Body of pancreas (tissue), 4 donors: ENCODE results near the gene SETSIP. TPM values are rescaled to one million over a fixed set of nuclear protein-coding genes. Genes with fewer than 3 reads are reported as not detected.
"Not testable (repeated sequence)": the region's sequence is repeated elsewhere in the genome, so short reads cannot be mapped to it uniquely, and the experiment has no call there.

Experiments
- ATAC-seq: fragments of 150-250 bp; one replicate; pipeline ENCODE4 v1.9.1; 2016
- DNase-seq, 4 donors: peaks; one replicate each; pipeline ENCODE4 v3.0.0-alpha.2; 2019
- H3K27ac ChIP-seq, 4 donors: fragments of 200-600 bp; sonication (generic); 1 replicate in 3 of 4; 2 replicates in 1 of 4; pipeline versions ENCODE4 v1.5.1 to v1.6.1; 2016 to 2019; ENCODE audit warnings: mild to moderate bottlenecking in 1 of 4, mixed read lengths in 1 of 4, moderate library complexity in 1 of 4
- H3K27me3 ChIP-seq, 2 donors: fragments of 200-600 bp; sonication (generic); one replicate each; pipeline ENCODE4 v1.6.0; 2016; ENCODE audit warnings: mild to moderate bottlenecking in 1 of 2
- H3K36me3 ChIP-seq, 2 donors: fragments of 200-600 bp; sonication (generic); replicated peaks in 1 of 2; 2 replicates each; pipeline ENCODE4 v1.5.1; 2016; ENCODE audit warnings: low read depth in 2 of 2; ENCODE audit not compliant: insufficient read depth in 1 of 2
- H3K4me1 ChIP-seq: fragments of 200-600 bp; sonication (generic); one replicate; pipeline ENCODE4 v1.6.0; 2016
- H3K4me3 ChIP-seq, 2 donors: fragments of 200-600 bp; sonication (generic); 1 replicate in 1 of 2; 2 replicates in 1 of 2; pipeline ENCODE4 v1.5.1; 2016 to 2019
- H3K9me3 ChIP-seq, 3 donors: fragments of 200-600 bp; sonication (generic); 1 replicate in 2 of 3; 2 replicates in 1 of 3; pipeline ENCODE4 v1.5.1; 2016
- POLR2A ChIP-seq, 3 donors: fragments of 450-650 bp; IDR thresholded peaks; one replicate each; pipeline ENCODE4 v1.6.1; 2016; ENCODE audit warnings: antibody characterized with exemption in 3 of 3, mild to moderate bottlenecking in 2 of 3
- WGBS, 2 donors: methylation state at CpG; one replicate each; pipeline ENCODE4 v1.1.5; 2017; 5-methylcytosine and 5-hydroxymethylcytosine counted together
- intact Hi-C: fragments of 100-400 bp; cut with DNase I; formaldehyde crosslinking; loops from one replicate; pipeline ENCODE4 v1.15.1; 2023
- total RNA-seq, 2 donors: library from RNA; depleted of rRNA; stranded (reverse); fragments of >200 nt; gene quantifications; one replicate each; pipeline ENCODE4 v1.1.0, GENCODE V29; 2016
- TF ChIP-seq, protein P1 (sequence below), 7 experiments: fragments of 450-650 bp in 4 of 7; fragments of 200-600 bp in 3 of 7; sonication (generic) in 3 of 7; IDR thresholded peaks; one replicate each; pipeline ENCODE4 v1.5.1; 2016 to 2019; ENCODE audit warnings: antibody characterized with exemption in 7 of 7

SETSIP gene
- total RNA-seq, 2 donors from 2014 or later, result not detected

DNA sequence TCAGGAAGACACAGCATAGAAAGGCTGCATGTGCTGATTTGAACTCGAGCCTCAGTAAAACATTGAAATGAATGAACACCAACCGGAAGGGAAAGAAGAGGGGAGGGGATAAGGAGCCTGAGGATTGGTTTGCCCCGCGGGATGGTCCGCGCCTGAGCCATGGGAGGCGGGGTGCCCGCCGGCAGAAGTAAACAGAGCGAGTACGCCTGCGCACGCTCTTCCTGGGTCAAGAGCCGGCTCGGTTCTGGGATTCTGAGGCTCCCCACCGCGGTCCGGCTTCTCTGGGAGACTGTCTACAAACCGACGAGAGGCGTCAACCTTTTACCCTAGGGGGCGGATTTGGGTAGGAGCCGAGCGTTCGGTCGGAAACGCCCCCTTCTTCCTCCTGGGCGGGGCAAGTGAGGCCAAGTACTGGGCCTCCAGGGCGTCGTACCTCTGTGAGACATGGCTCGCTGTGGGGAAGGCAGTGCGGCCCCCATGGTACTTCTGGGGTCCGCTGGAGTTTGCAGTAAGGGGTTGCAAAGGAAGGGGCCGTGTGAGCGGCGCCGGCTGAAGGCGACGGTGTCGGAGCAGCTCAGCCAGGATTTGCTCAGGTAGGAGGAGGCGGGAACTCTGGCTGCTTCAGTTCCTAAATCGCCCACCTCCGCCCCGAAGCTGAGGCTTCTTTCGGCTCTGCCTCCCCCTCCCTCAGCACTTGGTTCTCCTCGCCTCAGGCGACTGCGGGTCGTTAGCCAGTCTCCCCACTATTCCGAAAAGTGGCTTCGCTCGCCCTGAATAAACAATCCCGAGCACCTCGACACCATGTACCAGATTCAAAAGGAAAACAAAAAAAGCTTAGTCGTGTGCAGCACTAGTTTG, 5.1 kb upstream of the SETSIP start, which contains the start of gene BTBD8:
Gene BTBD8, plus strand, starts transcription at position 218 of the 858 bp plus-strand sequence. Its CDS starts 227 bp downstream, at position 445.
- DNase-seq (peak; percentile 76 to 88 (median 85)), ATAC-seq (peak; percentile 90)
- Histone ChIP-seq H3K27ac (peak within 1 kb of the TSS; percentile 51 to 87 (median 64)), H3K27me3 (no peaks in the 10 kb centered on the region), H3K9me3 (peaks cover 0 to 2% (median 0%) of the 10 kb centered on the region in 3 donors), H3K4me3 (peak within 1 kb of the TSS; percentile 30 to 64), H3K36me3 (no peaks in the 10 kb centered on the region), H3K4me1 (peaks cover 5% of the 10 kb centered on the region)
- intact Hi-C loops, result no loop called here
- TF ChIP-seq, protein P1, sequence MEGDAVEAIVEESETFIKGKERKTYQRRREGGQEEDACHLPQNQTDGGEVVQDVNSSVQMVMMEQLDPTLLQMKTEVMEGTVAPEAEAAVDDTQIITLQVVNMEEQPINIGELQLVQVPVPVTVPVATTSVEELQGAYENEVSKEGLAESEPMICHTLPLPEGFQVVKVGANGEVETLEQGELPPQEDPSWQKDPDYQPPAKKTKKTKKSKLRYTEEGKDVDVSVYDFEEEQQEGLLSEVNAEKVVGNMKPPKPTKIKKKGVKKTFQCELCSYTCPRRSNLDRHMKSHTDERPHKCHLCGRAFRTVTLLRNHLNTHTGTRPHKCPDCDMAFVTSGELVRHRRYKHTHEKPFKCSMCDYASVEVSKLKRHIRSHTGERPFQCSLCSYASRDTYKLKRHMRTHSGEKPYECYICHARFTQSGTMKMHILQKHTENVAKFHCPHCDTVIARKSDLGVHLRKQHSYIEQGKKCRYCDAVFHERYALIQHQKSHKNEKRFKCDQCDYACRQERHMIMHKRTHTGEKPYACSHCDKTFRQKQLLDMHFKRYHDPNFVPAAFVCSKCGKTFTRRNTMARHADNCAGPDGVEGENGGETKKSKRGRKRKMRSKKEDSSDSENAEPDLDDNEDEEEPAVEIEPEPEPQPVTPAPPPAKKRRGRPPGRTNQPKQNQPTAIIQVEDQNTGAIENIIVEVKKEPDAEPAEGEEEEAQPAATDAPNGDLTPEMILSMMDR (IDR thresholded peaks at IDR 0.05), result peak in 2 of 7 experiments; percentile 1 to 14
- TF ChIP-seq POLR2A (IDR thresholded peaks at IDR 0.05), result peak; percentile 26 to 77 (median 73)
- 0% methylated on average over 24 to 55 of the region's 55 CpGs for WGBS, 2 donors

DNA sequence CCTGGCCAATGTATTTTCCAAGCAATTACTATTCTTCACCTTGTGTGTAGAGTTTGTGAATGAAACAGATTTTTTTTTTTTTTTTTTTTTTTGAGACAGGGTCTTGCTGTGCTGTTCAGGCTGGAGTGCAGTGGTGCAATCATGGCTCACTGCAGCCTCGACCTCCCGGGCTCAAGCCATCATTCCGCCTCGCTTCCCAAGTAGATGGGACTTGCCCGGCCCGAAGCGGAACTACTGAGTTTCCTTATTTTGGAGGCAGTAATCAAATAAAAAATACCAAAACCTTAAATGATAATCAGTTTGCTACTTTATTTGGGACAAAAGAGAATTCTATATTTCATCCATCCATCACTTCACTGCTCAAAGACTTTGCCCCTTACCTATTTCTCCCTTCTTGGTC, 4.2 kb upstream of the SETSIP start:
- TF ChIP-seq POLR2A (IDR thresholded peaks at IDR 0.05), result no peak
- TF ChIP-seq, protein P1 (IDR thresholded peaks at IDR 0.05), result no peak

DNA sequence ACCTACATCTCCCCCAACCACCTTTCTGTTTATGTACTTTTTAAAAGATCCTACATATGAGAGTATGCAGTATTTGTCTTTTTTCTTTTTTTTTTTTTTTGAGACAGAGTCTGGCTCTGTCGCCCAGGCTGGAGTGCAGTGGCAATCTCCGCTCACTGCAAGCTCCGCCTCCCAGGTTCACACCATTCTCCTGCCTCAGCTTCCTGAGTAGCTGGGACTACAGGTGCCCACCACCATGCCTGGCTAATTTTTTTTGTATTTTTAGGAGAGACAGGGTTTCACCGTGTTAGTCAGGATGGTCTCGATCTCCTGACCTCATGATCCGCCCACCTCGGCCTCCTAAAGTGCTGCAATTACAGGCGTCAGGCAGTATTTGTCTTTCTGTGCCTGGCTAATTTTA, 2.9 kb upstream of the SETSIP start:
- H3K36me3 ChIP-seq, DNase-seq, ATAC-seq, H3K4me1 ChIP-seq, intact Hi-C loops, H3K27me3 ChIP-seq, H3K27ac ChIP-seq, H3K9me3 ChIP-seq, H3K4me3 ChIP-seq: not testable (repeated sequence)
- 85 to 88% methylated on average over 8 of the region's 8 CpGs for WGBS, 2 donors

More for the DNA sequence above, 4.2 kb upstream of the SETSIP start:
- WGBS, 2 donors, result 91 to 95% methylated on average over 7 of the region's 7 CpGs
- ATAC-seq (no peak), DNase-seq (no peak)
- no peaks in the 10 kb centered on the region for H3K36me3 ChIP-seq
- intact Hi-C loops, result no loop called here
- H3K27me3 ChIP-seq, result no peaks in the 10 kb centered on the region
- H3K27ac ChIP-seq, result peak overlapping the region in 1 of 4 donors; percentile 75
- H3K9me3 ChIP-seq, result no peaks in the 10 kb centered on the region
- peaks cover 5% of the 10 kb centered on the region for H3K4me1 ChIP-seq
- no peak overlapping the region for H3K4me3 ChIP-seq

DNA sequence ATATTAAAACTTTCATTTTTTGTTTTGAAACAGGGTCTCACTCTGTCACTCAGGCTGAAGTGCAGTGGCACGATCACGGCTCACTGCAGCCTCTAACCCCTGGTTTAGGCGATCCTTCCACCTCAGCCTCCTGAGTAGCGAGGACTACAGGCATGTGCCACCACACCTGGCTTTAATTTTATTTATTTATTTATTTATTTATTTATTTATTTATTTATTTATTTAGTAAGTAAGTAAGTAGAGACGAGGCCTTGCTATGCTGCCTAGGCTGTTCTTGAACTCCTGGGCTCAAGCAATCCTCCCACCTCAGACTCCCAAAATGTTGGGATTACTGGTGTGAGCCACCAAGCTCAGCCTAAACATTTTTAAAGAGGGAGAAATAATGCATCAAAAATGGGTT, 1.2 kb upstream of the SETSIP start:
- DNase-seq (no peak), ATAC-seq (no peak)
- H3K36me3 ChIP-seq, result no peaks in the 10 kb centered on the region
- peaks cover 4% of the 10 kb centered on the region for H3K4me1 ChIP-seq
- TF ChIP-seq, protein P1 (IDR thresholded peaks at IDR 0.05), result no peak
- no peak for TF ChIP-seq POLR2A (IDR thresholded peaks at IDR 0.05)
- no peaks in the 10 kb centered on the region for H3K27me3 ChIP-seq
- H3K4me3 ChIP-seq, result no peak overlapping the region
- H3K9me3 ChIP-seq, result no peaks in the 10 kb centered on the region
- intact Hi-C loops, result no loop called here
- H3K27ac ChIP-seq, result no peak overlapping the region
- 89 to 92% methylated on average over 5 of the region's 5 CpGs for WGBS, 2 donors

DNA sequence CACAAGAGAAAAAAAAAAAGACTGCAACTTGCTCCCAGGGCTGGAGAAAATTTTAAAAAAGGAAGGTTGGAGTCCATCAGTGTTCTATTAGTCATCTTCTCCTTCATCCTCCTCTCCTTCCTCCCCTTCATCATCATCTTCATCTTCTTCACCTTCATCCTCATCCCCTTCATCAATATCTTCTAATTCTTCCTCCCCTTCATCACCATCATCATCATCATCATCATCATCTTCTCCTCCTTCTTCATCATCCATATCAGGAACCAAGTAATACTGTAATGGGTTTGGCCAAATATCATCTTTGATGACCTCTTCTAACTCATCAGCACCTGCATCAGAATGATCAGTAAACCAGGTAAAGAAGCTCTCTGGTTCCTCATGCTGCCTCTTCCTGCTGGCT, 765 bp downstream of the SETSIP start:
- ATAC-seq, H3K27me3 ChIP-seq, H3K4me3 ChIP-seq, H3K36me3 ChIP-seq, intact Hi-C loops, H3K9me3 ChIP-seq, H3K27ac ChIP-seq, DNase-seq, H3K4me1 ChIP-seq: not testable (repeated sequence)
